GM23248 (cell line): ENCODE data around the gene FOLR1. TPM values are rescaled to one million over a fixed set of nuclear protein-coding genes. Genes with fewer than 3 reads are reported as not detected.
"Not testable (repeated sequence)": the region's sequence is repeated elsewhere in the genome, so short reads cannot be mapped to it uniquely, and the experiment has no call there.

Experiments
- DNase-seq: peaks from one replicate; pipeline ENCODE4 v3.0.0-alpha.2; 2015
- H2AFZ ChIP-seq: fragments of 200-600 bp; sonication (generic); 2 replicates; pipeline ENCODE4 v1.6.1; 2016; ENCODE audit warnings: antibody characterized with exemption
- H3F3A ChIP-seq: fragments of 200-600 bp; sonication (generic); 2 replicates; pipeline ENCODE4 v1.6.1; 2016; ENCODE audit warnings: mild to moderate bottlenecking, antibody characterized with exemption, mixed run types; ENCODE audit not compliant: insufficient read depth
- H3K27ac ChIP-seq: fragments of 200-600 bp; sonication (generic); 2 replicates; pipeline ENCODE4 v1.5.1; 2016; ENCODE audit warnings: mild to moderate bottlenecking
- H3K27me3 ChIP-seq: fragments of 200-600 bp; sonication (generic); replicated peaks from 2 replicates; pipeline ENCODE4 v1.6.1; 2016; ENCODE audit warnings: mild to moderate bottlenecking; ENCODE audit not compliant: insufficient read depth
- H3K36me3 ChIP-seq: fragments of 200-600 bp; sonication (generic); 2 replicates; pipeline ENCODE4 v1.6.1; 2016; ENCODE audit warnings: low read depth, mild to moderate bottlenecking
- H3K4me1 ChIP-seq: fragments of 200-600 bp; sonication (generic); 2 replicates; pipeline ENCODE4 v1.6.1; 2016; ENCODE audit warnings: mild to moderate bottlenecking; ENCODE audit not compliant: insufficient read depth
- H3K4me2 ChIP-seq: fragments of 200-600 bp; sonication (generic); one replicate; pipeline ENCODE4 v1.6.1; 2016; ENCODE audit warnings: mild to moderate bottlenecking; ENCODE audit not compliant: unreplicated experiment
- H3K4me3 ChIP-seq: fragments of 200-600 bp; sonication (generic); 2 replicates; pipeline ENCODE4 v1.5.1; 2016; ENCODE audit warnings: mild to moderate bottlenecking
- H3K79me2 ChIP-seq: fragments of 200-600 bp; sonication (generic); 2 replicates; pipeline ENCODE4 v1.6.1; 2016; ENCODE audit warnings: mild to moderate bottlenecking; ENCODE audit not compliant: insufficient read depth
- H3K9ac ChIP-seq: fragments of 200-600 bp; sonication (generic); 2 replicates; pipeline ENCODE4 v1.6.1; 2016; ENCODE audit warnings: mild to moderate bottlenecking
- H3K9me2 ChIP-seq: fragments of 200-600 bp; sonication (generic); 2 replicates; pipeline ENCODE4 v1.6.1; 2016; ENCODE audit warnings: mixed run types, mild to moderate bottlenecking, moderate library complexity; ENCODE audit not compliant: insufficient read depth
- H3K9me3 ChIP-seq: fragments of 200-600 bp; sonication (generic); one replicate; pipeline ENCODE4 v1.6.1; 2017; ENCODE audit warnings: low read depth
- H4K20me1 ChIP-seq: fragments of 200-600 bp; sonication (generic); 2 replicates; pipeline ENCODE4 v1.6.0; 2016; ENCODE audit not compliant: insufficient read depth
- EZH2 ChIP-seq: fragments of 200-600 bp; sonication (generic); IDR thresholded peaks from 2 replicates; pipeline ENCODE4 v1.6.1; 2018; ENCODE audit warnings: antibody characterized with exemption, mild to moderate bottlenecking; ENCODE audit not compliant: insufficient read depth, poor library complexity, severe bottlenecking
- EZH2phosphoT487 ChIP-seq: fragments of 200-600 bp; sonication (generic); IDR thresholded peaks from 2 replicates; pipeline ENCODE4 v1.6.1; 2018; ENCODE audit warnings: antibody characterized with exemption, moderate library complexity, mild to moderate bottlenecking, low read depth; ENCODE audit not compliant: insufficient read depth
- WGBS, 2 experiments: methylation state at CpG; one replicate each; pipeline ENCODE4 v1.1.6; 2015 to 2017; ENCODE audit warnings: low lambda C conversion rate in 2 of 2, low coverage in 1 of 2; ENCODE audit errors: missing lambda C conversion rate in 2 of 2; 5-methylcytosine and 5-hydroxymethylcytosine counted together
- in situ Hi-C: fragments of 300-500 bp; cut with MboI; formaldehyde crosslinking; loops from 2 replicates; pipeline ENCODE4 v1.15.0; 2020
- polyA plus RNA-seq: library from polyadenylated mRNA; unstranded; fragments of >200 nt; fragmentation: Nextera tagmentation; extraction: Ambion mirVana; gene quantifications from 2 replicates; pipeline ENCODE4 v1.2.1, GENCODE V29; 2016
- total RNA-seq: library from RNA; depleted of rRNA; stranded (reverse); fragments of >200 nt; shearing (Covaris generic); gene quantifications from 2 replicates; pipeline ENCODE4 v1.2.3, GENCODE V29; 2014

The FOLR1 gene
- total and polyA plus RNA-seq, 2 experiments from 2014 or later: 0.24 TPM; not detected in 1

DNA sequence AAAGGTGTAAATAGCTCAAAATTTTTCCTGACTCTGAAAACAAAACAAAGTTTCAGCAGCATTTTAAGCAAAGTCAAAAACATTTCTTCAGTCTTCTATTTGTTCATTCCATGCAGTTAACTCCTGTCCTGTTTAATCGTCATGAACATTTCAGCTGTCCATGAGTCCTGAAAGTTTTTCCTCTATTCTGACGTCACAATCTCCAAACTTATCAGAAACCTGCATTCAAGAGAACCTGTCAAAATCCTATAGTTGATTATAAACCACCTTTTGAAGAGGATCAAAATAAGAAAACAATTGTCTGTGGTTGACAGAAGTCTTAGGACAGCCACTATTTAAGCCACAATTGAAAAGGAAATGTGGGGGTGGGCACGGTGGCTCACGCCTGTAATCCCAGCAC, 41.1 kb upstream of the FOLR1 start:
- Histone ChIP-seq H3K79me2 (peaks cover 14% of the 10 kb centered on the region), H3K4me1 (no peaks in the 10 kb centered on the region; the same call in 1 of the 2 replicates), H3K9me3 (no peaks in the 10 kb centered on the region), H2AFZ (no peak overlapping the region), H3K9ac (peak overlapping the region; percentile 86; the same call in 1 of the 2 replicates), H3K9me2 (no peaks in the 10 kb centered on the region), H3K36me3 (no peaks in the 10 kb centered on the region), H3K27me3 (no peaks in the 10 kb centered on the region), H4K20me1 (no peaks in the 10 kb centered on the region), H3K27ac (no peak overlapping the region), H3F3A (peaks cover 12% of the 10 kb centered on the region; the same call in 1 of the 2 replicates), H3K4me3 (peak overlapping the region; percentile 80), H3K4me2 (peak overlapping the region; percentile 91)
- DNase-seq: no peak
- in situ Hi-C loops: no loop called here
- 73% methylated on average over 4 of the region's 4 CpGs for WGBS, 2 experiments
- no peak for TF ChIP-seq EZH2
- no peak for TF ChIP-seq EZH2phosphoT487

- H3K4me2 ChIP-seq, H3K9me2 ChIP-seq, H3K4me3 ChIP-seq, H3K36me3 ChIP-seq, DNase-seq, in situ Hi-C loops, H3K27ac ChIP-seq, H3K9ac ChIP-seq, H3K27me3 ChIP-seq, H3K4me1 ChIP-seq, H3F3A ChIP-seq, H3K9me3 ChIP-seq, H2AFZ ChIP-seq, H4K20me1 ChIP-seq: not testable (repeated sequence)
- 87 to 92% methylated on average over 4 to 5 of the region's 6 CpGs for WGBS, 2 experiments
- peaks cover 14% of the 10 kb centered on the region for H3K79me2 ChIP-seq
Observed at GRCh38 chr11:72153874-72154273, 38.1 kb upstream of the FOLR1 start.

GRCh38 chr11:72154816-72155215, 37.1 kb upstream of the FOLR1 start:
- TF ChIP-seq EZH2: no peak
- TF ChIP-seq EZH2phosphoT487: no peak
- 56 to 71% methylated on average over 3 of the region's 3 CpGs for WGBS, 2 experiments
- no peak overlapping the region for H3K9ac ChIP-seq
- no peaks in the 10 kb centered on the region for H3K9me3 ChIP-seq
- no peak overlapping the region for H2AFZ ChIP-seq
- no peaks in the 10 kb centered on the region for H3K36me3 ChIP-seq
- H3K9me2 ChIP-seq: no peaks in the 10 kb centered on the region
- H3K27ac ChIP-seq: no peak overlapping the region
- H3K4me2 ChIP-seq: no peak overlapping the region
- no peaks in the 10 kb centered on the region for H3K4me1 ChIP-seq
- H3F3A ChIP-seq: no peaks in the 10 kb centered on the region
- H3K4me3 ChIP-seq: no peak overlapping the region
- no peak for DNase-seq
- H3K79me2 ChIP-seq: peaks cover 14% of the 10 kb centered on the region
- H4K20me1 ChIP-seq: no peaks in the 10 kb centered on the region
- H3K27me3 ChIP-seq: no peaks in the 10 kb centered on the region
- in situ Hi-C loops: no loop called here

- no peaks in the 10 kb centered on the region for H3K4me1 ChIP-seq
- no peak for TF ChIP-seq EZH2phosphoT487
- no peak for TF ChIP-seq EZH2
- H3K4me3 ChIP-seq: no peak overlapping the region
- 70 to 78% methylated on average over 4 of the region's 4 CpGs for WGBS, 2 experiments
- H3K27ac ChIP-seq: no peak overlapping the region
- peaks cover 14% of the 10 kb centered on the region for H3K79me2 ChIP-seq
- no peaks in the 10 kb centered on the region for H3F3A ChIP-seq
- no peaks in the 10 kb centered on the region for H3K9me3 ChIP-seq
- in situ Hi-C loops: no loop called here
- no peak for DNase-seq
- no peaks in the 10 kb centered on the region for H3K9me2 ChIP-seq
- no peaks in the 10 kb centered on the region for H4K20me1 ChIP-seq
- H3K4me2 ChIP-seq: no peak overlapping the region
- no peaks in the 10 kb centered on the region for H3K27me3 ChIP-seq
- no peak overlapping the region for H3K9ac ChIP-seq
- H3K36me3 ChIP-seq: no peaks in the 10 kb centered on the region
- H2AFZ ChIP-seq: no peak overlapping the region
Observed at GRCh38 chr11:72155751-72156150, 36.2 kb upstream of the FOLR1 start.

DNA sequence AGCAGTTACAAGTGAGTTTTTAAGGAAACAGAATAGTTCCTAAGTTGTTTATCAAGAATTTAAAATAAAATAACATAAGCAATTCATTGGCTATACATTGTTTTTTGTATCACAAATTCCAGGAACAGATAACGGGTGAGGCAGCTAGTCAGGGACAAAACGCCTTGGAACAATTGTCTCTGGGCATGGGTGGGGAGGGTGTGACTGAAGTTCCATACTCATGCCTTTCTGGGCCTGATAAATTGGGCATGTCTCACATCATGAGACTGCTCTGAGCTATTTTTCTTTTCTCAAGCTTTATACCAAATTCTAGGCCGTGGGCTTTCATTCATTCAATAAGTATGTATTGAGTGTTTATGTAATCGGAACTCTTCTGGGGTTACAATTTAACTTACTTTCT, 34.8 kb upstream of the FOLR1 start:
- no peaks in the 10 kb centered on the region for H3K36me3 ChIP-seq
- H3K79me2 ChIP-seq: no peaks in the 10 kb centered on the region
- no peak overlapping the region for H3K4me2 ChIP-seq
- no peaks in the 10 kb centered on the region for H3K9me3 ChIP-seq
- no peaks in the 10 kb centered on the region for H3K4me1 ChIP-seq
- no peaks in the 10 kb centered on the region for H3K9me2 ChIP-seq
- WGBS, 2 experiments: 36 to 38% methylated on average over 4 of the region's 4 CpGs
- TF ChIP-seq EZH2phosphoT487 (no peak), EZH2 (no peak)
- H3F3A ChIP-seq: no peaks in the 10 kb centered on the region
- peak; percentile 17 for DNase-seq
- H3K4me3 ChIP-seq: no peak overlapping the region
- no peak overlapping the region for H3K27ac ChIP-seq
- no peaks in the 10 kb centered on the region for H3K27me3 ChIP-seq
- H2AFZ ChIP-seq: no peak overlapping the region
- in situ Hi-C loops: no loop called here
- no peak overlapping the region for H3K9ac ChIP-seq
- no peaks in the 10 kb centered on the region for H4K20me1 ChIP-seq
